Effector memory CD4-positive, alpha-beta T cell (primary cell): ENCODE results near the gene CACNA1C.

Source experiments
- DNase-seq, 3 donors: peaks; one replicate each; pipeline ENCODE4 v3.0.0-alpha.2; 2020
- H3K27ac ChIP-seq: 2 replicates; pipeline ENCODE4 v1.7.0; 2013; ENCODE audit warnings: mild to moderate bottlenecking, low read length, moderate library complexity; ENCODE audit not compliant: insufficient read depth, poor library complexity, severe bottlenecking
- H3K27me3 ChIP-seq: replicated peaks from 2 replicates; pipeline ENCODE4 v1.7.0; 2013; ENCODE audit warnings: mild to moderate bottlenecking, low read length; ENCODE audit not compliant: insufficient read depth, control insufficient read depth, poor library complexity, severe bottlenecking
- H3K36me3 ChIP-seq: 2 replicates; pipeline ENCODE4 v1.7.0; 2013; ENCODE audit warnings: mild to moderate bottlenecking, low read length, moderate library complexity; ENCODE audit not compliant: control insufficient read depth, insufficient read depth
- H3K4me1 ChIP-seq: 2 replicates; pipeline ENCODE4 v1.7.0; 2013; ENCODE audit warnings: low read length, mild to moderate bottlenecking; ENCODE audit not compliant: control insufficient read depth, insufficient read depth, poor library complexity, severe bottlenecking
- H3K4me3 ChIP-seq: 2 replicates; pipeline ENCODE4 v1.7.0; 2013; ENCODE audit warnings: low read length, low read depth, mild to moderate bottlenecking; ENCODE audit not compliant: insufficient read depth, poor library complexity, severe bottlenecking
- H3K9me3 ChIP-seq: 2 replicates; pipeline ENCODE4 v1.7.0; 2013; ENCODE audit warnings: mild to moderate bottlenecking, low read length, moderate library complexity; ENCODE audit not compliant: control insufficient read depth

The CACNA1C gene

DNA sequence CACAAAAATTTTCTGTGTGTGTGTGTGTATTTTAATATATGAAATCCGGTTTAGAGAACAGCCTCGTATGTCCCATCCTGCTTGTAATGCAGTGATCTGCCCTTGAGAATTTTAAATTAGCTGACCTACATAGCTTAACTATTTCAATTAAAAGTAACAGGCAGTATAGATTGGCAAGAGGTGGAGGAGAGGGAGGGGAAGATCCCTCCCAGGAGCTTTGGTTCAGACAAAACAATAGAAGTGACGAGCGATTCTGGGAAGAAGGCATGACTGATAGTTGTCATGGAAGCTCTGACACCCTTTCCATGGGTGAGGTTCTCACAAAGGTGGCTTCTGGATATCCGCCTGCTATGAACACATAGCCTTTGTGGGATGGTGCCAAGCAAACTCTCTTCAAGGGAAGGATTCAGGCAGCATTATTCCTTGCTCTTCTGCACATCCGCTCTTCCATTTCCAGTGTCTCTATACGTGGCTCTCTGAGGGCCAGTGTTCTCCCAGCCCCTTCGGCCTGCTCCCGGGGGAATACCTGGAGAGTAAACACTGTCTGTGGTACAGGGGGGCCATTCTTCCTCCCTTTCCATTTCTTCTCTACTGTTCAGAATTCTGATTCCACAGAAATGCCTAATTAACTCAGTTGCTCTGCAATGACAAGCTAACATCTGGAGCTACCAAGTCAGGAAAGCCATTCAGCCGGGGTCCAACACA lies 182.0 kb downstream of the CACNA1C start:
- Histone ChIP-seq H3K4me1 (no peaks in the 10 kb centered on the region), H3K27ac (no peak overlapping the region), H3K9me3 (no peaks in the 10 kb centered on the region), H3K4me3 (no peak overlapping the region), H3K27me3 (no peaks in the 10 kb centered on the region), H3K36me3 (no peaks in the 10 kb centered on the region)
- no peak for DNase-seq

DNA sequence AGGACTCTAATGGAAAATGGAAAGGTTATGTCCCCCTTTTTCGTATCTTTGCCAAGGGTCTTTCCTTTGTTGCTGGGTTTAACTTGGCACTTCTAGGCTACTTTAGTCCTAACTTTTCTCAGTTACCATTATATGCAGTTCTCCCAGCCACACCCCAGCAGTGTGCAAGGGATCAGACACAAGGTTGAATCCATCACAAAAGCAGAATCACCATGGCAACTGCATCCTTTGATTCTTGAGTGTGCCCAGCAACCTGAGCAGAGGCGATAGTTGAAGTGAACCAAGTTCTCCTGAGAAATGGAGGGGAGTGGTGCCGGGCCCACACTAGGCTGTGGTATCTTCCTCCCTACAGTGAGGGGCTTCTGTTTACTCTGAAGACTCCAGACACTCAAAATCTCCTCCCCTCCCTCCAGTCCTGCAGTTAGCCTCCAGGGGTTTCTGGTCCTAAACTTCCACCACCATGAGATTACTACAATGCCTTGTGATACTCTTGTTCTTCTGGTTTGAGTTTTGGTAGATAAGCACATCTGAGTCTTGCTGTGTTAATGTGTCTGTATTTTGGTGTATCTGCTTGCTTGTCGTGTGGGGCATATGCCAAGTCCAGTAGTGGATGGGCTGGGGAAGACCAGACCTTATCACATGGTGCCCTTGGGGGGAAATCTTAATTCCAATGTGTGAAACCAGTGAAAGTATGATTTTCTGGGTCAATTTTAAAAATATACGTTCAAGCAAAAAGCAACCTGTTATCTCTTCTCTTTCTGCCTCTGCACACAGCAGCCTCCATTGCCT lies 183.9 kb downstream of the CACNA1C start:
- H3K27me3 ChIP-seq, result no peaks in the 10 kb centered on the region
- H3K36me3 ChIP-seq, result no peaks in the 10 kb centered on the region
- no peak overlapping the region for H3K27ac ChIP-seq
- no peak overlapping the region for H3K4me3 ChIP-seq
- H3K9me3 ChIP-seq, result no peaks in the 10 kb centered on the region
- DNase-seq, result no peak
- H3K4me1 ChIP-seq, result no peaks in the 10 kb centered on the region

GRCh38 chr12:2238111-2238510 lies 185.3 kb downstream of the CACNA1C start:
- Histone ChIP-seq H3K27me3 (no peaks in the 10 kb centered on the region), H3K9me3 (no peaks in the 10 kb centered on the region), H3K4me3 (no peak overlapping the region), H3K4me1 (no peaks in the 10 kb centered on the region), H3K27ac (no peak overlapping the region), H3K36me3 (no peaks in the 10 kb centered on the region)
- no peak for DNase-seq

DNA sequence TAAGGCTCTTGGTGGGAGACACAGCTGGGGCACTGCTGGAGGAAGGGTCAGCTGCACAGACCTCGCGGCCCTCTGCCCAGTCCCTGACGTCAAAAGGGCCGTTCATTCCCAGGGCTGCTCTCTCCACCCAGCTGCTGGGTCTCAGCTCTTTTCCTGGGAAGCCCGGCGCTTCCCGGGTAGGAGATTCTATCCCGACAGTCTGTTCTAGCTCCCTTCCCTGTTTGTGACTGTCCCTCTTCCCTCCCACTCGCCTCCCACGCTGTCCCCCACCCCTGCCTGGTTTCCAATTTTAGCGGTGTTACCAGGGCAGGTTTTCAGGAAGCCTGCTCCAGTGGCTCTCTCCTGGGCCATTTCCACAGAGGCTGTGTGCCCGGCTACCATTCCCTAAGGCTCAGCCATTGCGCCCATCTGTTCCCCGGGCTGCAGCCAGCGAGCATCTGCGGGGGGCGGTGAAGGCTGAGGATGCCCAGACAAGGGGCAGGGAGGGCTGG lies 186.6 kb downstream of the CACNA1C start:
- H3K4me3 ChIP-seq, result no peak overlapping the region
- no peaks in the 10 kb centered on the region for H3K27me3 ChIP-seq
- DNase-seq, result no peak
- no peaks in the 10 kb centered on the region for H3K9me3 ChIP-seq
- H3K36me3 ChIP-seq, result no peaks in the 10 kb centered on the region
- H3K4me1 ChIP-seq, result no peaks in the 10 kb centered on the region
- H3K27ac ChIP-seq, result no peak overlapping the region

- no peaks in the 10 kb centered on the region for H3K4me1 ChIP-seq
- no peaks in the 10 kb centered on the region for H3K36me3 ChIP-seq
- DNase-seq, result no peak
- H3K27me3 ChIP-seq, result no peaks in the 10 kb centered on the region
- no peak overlapping the region for H3K27ac ChIP-seq
- no peaks in the 10 kb centered on the region for H3K9me3 ChIP-seq
- H3K4me3 ChIP-seq, result no peak overlapping the region
These were observed 187.6 kb downstream of the CACNA1C start for GRCh38 chr12:2240390-2240789.

- Histone ChIP-seq H3K36me3 (no peaks in the 10 kb centered on the region), H3K4me1 (no peaks in the 10 kb centered on the region), H3K27ac (no peak overlapping the region), H3K27me3 (no peaks in the 10 kb centered on the region), H3K4me3 (no peak overlapping the region), H3K9me3 (no peaks in the 10 kb centered on the region)
- DNase-seq, result no peak
These were observed 188.2 kb downstream of the CACNA1C start for GRCh38 chr12:2240984-2241383.

- no peak for DNase-seq
- Histone ChIP-seq H3K4me3 (no peak overlapping the region), H3K9me3 (no peaks in the 10 kb centered on the region), H3K4me1 (no peaks in the 10 kb centered on the region), H3K27me3 (no peaks in the 10 kb centered on the region), H3K27ac (no peak overlapping the region), H3K36me3 (no peaks in the 10 kb centered on the region)
These were observed 189.4 kb downstream of the CACNA1C start for GRCh38 chr12:2242216-2242615.

DNA sequence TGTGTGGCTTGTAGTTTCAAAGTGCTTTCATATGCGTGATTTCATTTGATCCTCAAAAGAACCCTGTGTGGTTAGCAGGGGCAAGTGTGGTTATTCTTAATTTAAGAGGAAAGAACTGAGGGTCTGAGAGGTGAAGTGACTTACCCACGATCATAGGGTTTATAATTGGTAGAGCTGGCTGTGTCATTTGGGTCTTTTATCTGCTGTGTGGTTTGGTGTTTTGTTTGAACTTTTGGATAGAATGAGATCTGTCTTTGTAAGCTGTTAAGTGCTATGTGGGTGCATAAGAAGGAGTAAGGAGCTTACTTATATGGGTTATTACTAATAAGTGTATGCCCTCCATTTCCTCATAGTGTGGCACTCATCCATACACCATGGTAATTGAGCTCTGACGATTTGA lies 190.0 kb downstream of the CACNA1C start:
- H3K9me3 ChIP-seq, result no peaks in the 10 kb centered on the region
- no peaks in the 10 kb centered on the region for H3K27me3 ChIP-seq
- H3K4me3 ChIP-seq, result no peak overlapping the region
- H3K36me3 ChIP-seq, result no peaks in the 10 kb centered on the region
- H3K27ac ChIP-seq, result no peak overlapping the region
- no peaks in the 10 kb centered on the region for H3K4me1 ChIP-seq
- DNase-seq, result no peak

- Histone ChIP-seq H3K27ac (no peak overlapping the region), H3K36me3 (no peaks in the 10 kb centered on the region)
These were observed 190.5 kb downstream of the CACNA1C start for GRCh38 chr12:2243275-2243674.

More at GRCh38 chr12:2243275-2243674, 190.5 kb downstream of the CACNA1C start:
- no peak for DNase-seq
- H3K9me3 ChIP-seq, result no peaks in the 10 kb centered on the region
- no peaks in the 10 kb centered on the region for H3K4me1 ChIP-seq
- H3K4me3 ChIP-seq, result no peak overlapping the region
- H3K27me3 ChIP-seq, result no peaks in the 10 kb centered on the region
